Mucosa of descending colon (tissue), 3 donors: ENCODE measurements around the gene PSMC2. TPM values are rescaled to one million over a fixed set of nuclear protein-coding genes. Genes with fewer than 3 reads are reported as not detected.
"Not testable (repeated sequence)": the region's sequence is repeated elsewhere in the genome, so short reads cannot be mapped to it uniquely, and the experiment has no call there.

Experiments used
- ATAC-seq: fragments of 200-7000 bp; cut with Tn5 transposase; one replicate; pipeline ENCODE4 v1.9.1; 2020; ENCODE audit warnings: mild to moderate bottlenecking, moderate library complexity
- DNase-seq, 3 donors: peaks; one replicate each; pipeline ENCODE4 v3.0.0-alpha.2; 2020
- H3K36me3 ChIP-seq: fragments of 200-600 bp; one replicate; pipeline ENCODE4 v1.8.0; 2021; ENCODE audit warnings: low read depth, mild to moderate bottlenecking
- H3K4me1 ChIP-seq: fragments of 200-600 bp; one replicate; pipeline ENCODE4 v1.8.0; 2021; ENCODE audit warnings: low read depth, mild to moderate bottlenecking
- H3K4me3 ChIP-seq: fragments of 200-600 bp; one replicate; pipeline ENCODE4 v1.8.0; 2021; ENCODE audit warnings: mild to moderate bottlenecking
- H3K9me3 ChIP-seq: fragments of 200-600 bp; one replicate; pipeline ENCODE4 v1.8.0; 2021; ENCODE audit warnings: mild to moderate bottlenecking
- intact Hi-C, 2 donors: fragments of 100-400 bp; cut with DNase I in 1 of 2; cut with micrococcal nuclease in 1 of 2; formaldehyde crosslinking; loops; one replicate each; pipeline versions ENCODE4 v1.11.0 to v1.11.1; 2022; cut with DNase I, micrococcal nuclease
- total RNA-seq, 3 donors: library from RNA; stranded (reverse); fragmentation: NEBNext Ultra II Directional in 2 of 3; extraction: Animal tissue kit (Norgen Biotek cat#: 25700) in 2 of 3; gene quantifications; one replicate each; pipeline versions ENCODE4 v1.2.1 to v1.2.4, GENCODE V29; 2021 to 2023
- TF ChIP-seq, protein P1 (sequence below): fragments of 200-600 bp; IDR thresholded peaks from one replicate; pipeline ENCODE4 v1.8.0; 2022; ENCODE audit warnings: antibody characterized with exemption, mild to moderate bottlenecking
- donor health status: DM: no; HTN: no; CAD: no; lungs with moderate emphysema.
- donor health status: DM: no; HTN: no; CAD: no.
- donor health status: DM: no; HTN: yes; CAD: no.

Gene PSMC2
- total RNA-seq, 3 donors from 2014 or later: 47.9 to 85.8 (median 74.0) TPM

DNA sequence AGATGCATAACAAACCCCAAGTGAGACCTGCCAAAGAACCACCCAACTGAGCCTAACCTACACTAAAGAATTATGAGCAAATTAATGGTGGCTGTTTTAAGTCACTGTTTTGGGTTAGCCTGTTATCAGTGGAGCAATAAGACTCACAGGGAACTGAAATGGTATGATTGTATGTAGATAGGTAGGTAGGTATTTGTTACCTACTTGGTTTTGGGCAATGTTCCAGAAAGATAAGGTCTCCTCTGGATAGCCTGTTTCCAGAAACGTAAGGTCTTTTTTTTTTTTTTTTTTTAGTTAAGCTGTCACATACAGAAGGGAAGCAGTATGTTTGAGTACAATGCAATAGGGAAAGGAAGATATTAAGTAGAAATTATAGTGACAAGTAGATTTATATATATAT lies 47.6 kb downstream of the PSMC2 start:
- Histone ChIP-seq H3K36me3 (no peaks in the 10 kb centered on the region), H3K4me3 (no peak overlapping the region), H3K9me3 (no peaks in the 10 kb centered on the region), H3K4me1 (no peaks in the 10 kb centered on the region)
- intact Hi-C loops: no loop called here
- TF ChIP-seq, protein P1, sequence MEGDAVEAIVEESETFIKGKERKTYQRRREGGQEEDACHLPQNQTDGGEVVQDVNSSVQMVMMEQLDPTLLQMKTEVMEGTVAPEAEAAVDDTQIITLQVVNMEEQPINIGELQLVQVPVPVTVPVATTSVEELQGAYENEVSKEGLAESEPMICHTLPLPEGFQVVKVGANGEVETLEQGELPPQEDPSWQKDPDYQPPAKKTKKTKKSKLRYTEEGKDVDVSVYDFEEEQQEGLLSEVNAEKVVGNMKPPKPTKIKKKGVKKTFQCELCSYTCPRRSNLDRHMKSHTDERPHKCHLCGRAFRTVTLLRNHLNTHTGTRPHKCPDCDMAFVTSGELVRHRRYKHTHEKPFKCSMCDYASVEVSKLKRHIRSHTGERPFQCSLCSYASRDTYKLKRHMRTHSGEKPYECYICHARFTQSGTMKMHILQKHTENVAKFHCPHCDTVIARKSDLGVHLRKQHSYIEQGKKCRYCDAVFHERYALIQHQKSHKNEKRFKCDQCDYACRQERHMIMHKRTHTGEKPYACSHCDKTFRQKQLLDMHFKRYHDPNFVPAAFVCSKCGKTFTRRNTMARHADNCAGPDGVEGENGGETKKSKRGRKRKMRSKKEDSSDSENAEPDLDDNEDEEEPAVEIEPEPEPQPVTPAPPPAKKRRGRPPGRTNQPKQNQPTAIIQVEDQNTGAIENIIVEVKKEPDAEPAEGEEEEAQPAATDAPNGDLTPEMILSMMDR: no peak
- DNase-seq (no peak), ATAC-seq (no peak)

DNA sequence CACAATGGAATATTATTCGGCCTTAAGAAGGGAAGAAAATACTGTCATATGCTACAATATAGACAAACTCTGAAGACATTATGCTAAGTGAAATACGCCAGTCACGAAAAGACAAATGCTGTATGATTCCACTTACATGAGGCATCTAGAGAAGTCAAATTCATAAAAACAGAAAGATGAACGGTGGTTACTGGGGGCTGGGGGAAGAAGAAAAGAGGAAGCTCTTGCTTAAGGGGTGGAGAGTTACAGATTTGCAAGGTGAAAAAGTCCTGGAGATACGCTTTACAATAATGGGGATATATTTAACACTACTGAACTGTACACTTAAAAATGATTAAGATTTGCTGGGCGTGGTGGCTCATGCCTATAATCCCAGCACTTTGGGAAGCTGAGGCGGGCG lies 49.0 kb downstream of the PSMC2 start:
- no peaks in the 10 kb centered on the region for H3K9me3 ChIP-seq
- no peak overlapping the region for H3K4me3 ChIP-seq
- no peaks in the 10 kb centered on the region for H3K4me1 ChIP-seq
- intact Hi-C loops: no loop called here
- ATAC-seq: no peak
- no peaks in the 10 kb centered on the region for H3K36me3 ChIP-seq
- TF ChIP-seq, protein P1: no peak
- DNase-seq: no peak

DNA sequence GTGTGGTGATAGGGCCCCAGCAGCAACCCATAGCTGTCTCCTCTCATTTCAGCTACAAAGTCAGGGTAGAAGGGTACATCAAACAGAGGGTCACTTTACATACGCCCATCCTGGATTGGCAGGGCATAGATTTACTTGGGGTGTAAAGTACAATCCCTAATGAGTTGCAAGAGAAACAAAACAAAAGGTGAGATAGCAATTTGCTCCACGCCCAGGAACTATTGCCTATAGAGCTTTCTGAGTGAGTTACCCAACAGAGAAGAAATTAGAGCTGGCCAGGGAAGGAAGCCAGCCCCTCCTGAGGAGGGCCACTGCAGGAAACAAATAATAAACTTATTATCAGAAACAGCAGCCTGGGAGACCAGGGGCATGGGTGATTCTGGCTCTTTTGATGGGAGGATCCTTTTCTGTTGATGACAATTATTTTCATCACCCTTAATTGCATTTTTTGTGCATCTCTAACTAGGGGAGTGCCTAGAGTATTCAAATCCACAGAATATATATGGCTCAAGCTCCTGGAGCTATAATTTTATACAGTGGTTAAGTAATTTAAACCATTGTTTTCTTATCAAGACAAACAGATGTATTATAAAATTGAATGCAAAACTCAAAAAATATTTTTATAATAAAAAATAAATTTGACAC lies 51.2 kb downstream of the PSMC2 start:
- intact Hi-C loops: no loop called here
- TF ChIP-seq, protein P1: no peak
- no peak overlapping the region for H3K4me3 ChIP-seq
- DNase-seq (no peak), ATAC-seq (no peak)
- H3K4me1 ChIP-seq: no peaks in the 10 kb centered on the region
- no peaks in the 10 kb centered on the region for H3K9me3 ChIP-seq
- H3K36me3 ChIP-seq: no peaks in the 10 kb centered on the region

DNA sequence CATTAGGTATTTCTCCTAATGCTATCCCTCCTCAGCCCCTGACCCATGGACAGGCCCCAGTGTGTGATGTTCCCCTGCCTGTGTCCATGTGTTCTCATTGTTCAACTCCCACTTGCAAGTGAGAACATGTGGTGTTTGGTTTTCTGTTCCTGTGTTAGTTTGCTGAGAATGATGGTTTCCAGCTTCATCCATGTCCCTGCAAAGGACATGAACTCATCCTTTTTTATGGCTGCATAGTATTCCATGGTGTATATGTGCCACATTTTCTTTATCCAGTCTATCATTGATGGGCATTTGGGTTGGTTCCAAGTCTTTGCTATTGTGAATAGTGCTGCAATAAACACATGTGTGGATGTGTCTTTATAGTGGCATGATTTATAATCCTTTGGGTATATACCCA lies 52.2 kb downstream of the PSMC2 start:
- ATAC-seq, H3K4me1 ChIP-seq, H3K9me3 ChIP-seq, intact Hi-C loops, H3K4me3 ChIP-seq, H3K36me3 ChIP-seq, DNase-seq: not testable (repeated sequence)

DNA sequence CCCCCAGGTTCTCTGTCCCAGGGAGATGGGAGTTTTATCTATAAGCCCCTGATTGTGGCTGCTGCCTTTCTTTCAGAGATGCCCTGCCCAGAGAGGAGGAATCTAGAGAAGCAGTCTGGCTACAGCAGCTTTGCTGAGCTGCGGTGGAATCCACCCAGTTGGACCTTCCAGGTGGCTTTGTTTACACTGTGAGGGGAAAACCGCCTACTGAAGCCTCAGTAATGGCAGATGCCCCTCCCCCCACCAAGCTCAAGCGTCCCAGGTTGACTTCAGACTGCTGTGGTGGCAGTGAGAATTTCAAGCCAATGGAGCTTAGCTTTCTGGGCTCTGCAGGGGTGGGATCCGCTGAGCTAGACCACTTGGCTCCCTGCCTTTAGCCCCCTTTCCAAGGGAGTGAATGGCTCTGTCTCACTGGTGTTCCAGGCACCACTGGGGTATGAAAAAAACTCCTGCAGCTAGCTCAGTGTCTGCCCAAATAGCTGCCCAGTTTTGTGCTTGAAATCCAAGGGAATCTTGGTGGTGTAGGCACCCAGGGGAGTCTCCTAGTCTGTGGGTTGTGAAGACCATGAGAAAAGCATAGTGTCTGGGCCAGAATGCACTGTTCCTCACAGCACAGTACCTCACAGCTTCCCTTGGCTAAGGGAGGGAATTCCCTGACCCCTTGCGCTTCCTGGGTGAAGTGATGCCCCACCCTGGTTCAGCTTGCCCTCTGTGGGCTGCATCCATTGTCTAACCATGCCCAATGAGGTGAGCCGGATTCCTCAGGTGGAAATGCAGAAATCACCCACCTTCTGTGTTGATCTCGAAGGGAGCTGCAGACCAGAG lies 58.6 kb downstream of the PSMC2 start:
- H3K4me3 ChIP-seq, ATAC-seq, H3K36me3 ChIP-seq, DNase-seq, intact Hi-C loops, H3K4me1 ChIP-seq, H3K9me3 ChIP-seq: not testable (repeated sequence)

DNA sequence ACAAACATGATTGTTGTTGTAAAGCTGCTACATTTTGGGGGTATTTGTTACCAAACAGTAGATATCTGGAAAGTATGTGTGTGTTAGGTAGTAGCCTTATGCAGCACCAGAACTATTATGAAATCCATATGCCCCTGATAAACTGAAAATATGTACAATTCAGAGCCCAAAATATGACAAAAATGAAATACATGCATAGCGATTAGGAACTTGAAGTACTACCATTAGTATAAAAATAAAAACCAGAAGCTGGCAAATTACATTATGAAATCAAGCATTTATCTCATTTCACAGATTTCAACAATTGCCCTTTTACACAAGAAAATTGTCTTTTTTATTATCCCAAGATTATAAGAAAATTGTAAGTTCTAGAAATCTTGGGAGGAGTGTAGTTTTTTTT lies 64.7 kb downstream of the PSMC2 start:
- TF ChIP-seq, protein P1: no peak
- DNase-seq: no peak

More for the DNA sequence above, 64.7 kb downstream of the PSMC2 start:
- Histone ChIP-seq H3K9me3 (no peaks in the 10 kb centered on the region), H3K4me1 (no peaks in the 10 kb centered on the region), H3K4me3 (no peak overlapping the region), H3K36me3 (no peaks in the 10 kb centered on the region)
- intact Hi-C loops: no loop called here
- ATAC-seq: no peak
